ENCODE results near the gene SLC1A4. TPM values are rescaled to one million over a fixed set of nuclear protein-coding genes. Genes with fewer than 3 reads are reported as not detected.

SLC1A4 gene
- total and polyA plus RNA-seq, 2 experiments from 2014 or later = 27.4 to 51.9 TPM

DNA sequence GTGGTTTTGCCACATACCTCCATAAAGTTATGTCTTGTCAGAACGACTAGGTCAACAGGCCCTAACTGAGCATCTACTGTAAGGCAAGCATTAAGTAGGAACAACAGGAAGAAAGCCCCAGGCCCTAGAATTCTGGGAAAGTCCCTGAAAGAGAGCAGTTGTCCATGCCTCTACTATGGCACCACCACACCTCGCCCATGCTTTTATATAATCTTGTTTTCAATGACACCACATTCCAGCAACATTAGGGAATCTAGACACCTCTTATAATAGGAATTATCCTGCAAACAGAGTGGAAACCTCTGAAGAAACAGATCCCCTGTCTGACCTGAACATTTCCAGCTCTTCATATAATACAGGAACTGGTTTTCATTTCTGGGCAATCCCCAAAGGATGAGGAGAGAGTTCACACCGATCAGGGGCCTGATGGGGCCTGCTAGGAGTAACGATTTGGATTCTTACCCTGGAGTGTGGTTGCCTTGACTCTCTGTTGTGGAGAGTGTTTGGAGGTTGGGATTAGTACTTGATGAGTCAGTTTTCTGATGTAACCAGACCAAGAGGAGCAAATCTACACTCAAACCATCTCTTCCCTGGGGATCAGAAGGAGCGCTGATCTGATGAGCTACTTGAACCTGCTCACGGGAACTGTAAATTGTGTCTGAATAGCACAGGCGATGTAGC is 35.1 kb downstream of the SLC1A4 start:
- 28 to 41% methylated on average over 7 of the region's 7 CpGs for WGBS, 2 experiments (ENCODE audit: low coverage in 1 of 2, low lambda C conversion rate in 2 of 2, missing lambda C conversion rate in 2 of 2)
- H3K79me2 ChIP-seq (ENCODE audit: insufficient read depth) = no peaks in the 10 kb centered on the region
- no peak overlapping the region for H3K4me3 ChIP-seq
- TF ChIP-seq EZH2 (IDR thresholded peaks at IDR 0.05; ENCODE audit: insufficient read depth, poor library complexity, severe bottlenecking) (no peak), EZH2phosphoT487 (IDR thresholded peaks at IDR 0.05; ENCODE audit: insufficient read depth, low read depth) (no peak)
- no peaks in the 10 kb centered on the region for H3K27me3 ChIP-seq (replicated peaks; ENCODE audit: insufficient read depth)
- H2AFZ ChIP-seq = peak overlapping the region; percentile 72
- in situ Hi-C loops (cut with MboI) = no loop called here
- H3K4me1 ChIP-seq (ENCODE audit: insufficient read depth) = peaks cover 14% of the 10 kb centered on the region
- H3K9me2 ChIP-seq (ENCODE audit: insufficient read depth) = no peaks in the 10 kb centered on the region
- peak overlapping the region; percentile 90 for H3K27ac ChIP-seq
- peaks cover 22% of the 10 kb centered on the region for H3F3A ChIP-seq (ENCODE audit: insufficient read depth)
- DNase-seq = peak; percentile 94
- no peaks in the 10 kb centered on the region for H3K9me3 ChIP-seq (ENCODE audit: low read depth)
- H3K9ac ChIP-seq = peak overlapping the region; percentile 53
- peak overlapping the region; percentile 29 for H3K4me2 ChIP-seq (ENCODE audit: unreplicated experiment)
- H4K20me1 ChIP-seq (ENCODE audit: insufficient read depth) = no peaks in the 10 kb centered on the region
- H3K36me3 ChIP-seq (ENCODE audit: low read depth) = peaks cover 12% of the 10 kb centered on the region; the same call in 1 of the 2 replicates

DNA sequence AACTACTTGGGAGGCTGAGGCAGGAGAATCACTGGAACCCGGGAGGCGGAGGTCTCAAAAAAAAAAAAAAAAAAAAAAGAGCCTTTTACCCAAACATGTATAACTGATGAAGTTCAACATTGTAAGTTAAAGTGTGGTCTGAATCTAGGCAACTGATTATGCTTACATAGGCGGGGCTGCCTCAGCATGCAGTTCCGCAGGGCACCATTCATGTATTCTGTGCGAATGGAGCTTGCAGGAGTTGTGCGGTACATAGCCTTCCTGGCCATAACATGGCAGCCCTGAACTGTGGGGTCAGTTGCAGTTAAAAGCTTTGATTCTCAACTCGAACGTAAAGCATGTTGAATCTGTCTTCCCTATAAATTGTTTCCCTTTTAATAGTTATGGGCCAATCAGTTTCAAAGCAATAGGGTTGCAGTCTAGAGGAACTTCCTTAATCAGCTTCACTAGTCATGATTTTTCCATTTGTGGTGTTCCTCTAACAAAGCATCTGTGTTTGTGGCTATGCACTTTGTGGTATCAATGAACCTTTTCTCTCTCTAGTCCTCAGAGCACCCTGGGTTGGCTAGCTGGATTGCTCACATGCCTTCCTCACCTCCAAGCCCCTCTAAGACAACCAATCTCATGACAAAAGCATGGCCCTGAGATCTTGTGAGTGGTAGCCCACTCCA is 36.4 kb downstream of the SLC1A4 start:
- peaks cover 22% of the 10 kb centered on the region for H3F3A ChIP-seq (ENCODE audit: insufficient read depth)
- H3K9ac ChIP-seq = no peak overlapping the region
- peaks cover 12% of the 10 kb centered on the region; the same call in 1 of the 2 replicates for H3K36me3 ChIP-seq (ENCODE audit: low read depth)
- H3K9me2 ChIP-seq (ENCODE audit: insufficient read depth) = no peaks in the 10 kb centered on the region
- no peak overlapping the region for H3K27ac ChIP-seq
- no peaks in the 10 kb centered on the region for H4K20me1 ChIP-seq (ENCODE audit: insufficient read depth)
- in situ Hi-C loops (cut with MboI) = loop anchor here (25.0 kb wide), 2 partner anchors 438 to 688 kb away; no protein-coding TSS in a partner anchor
- no peak for DNase-seq
- H2AFZ ChIP-seq = no peak overlapping the region
- no peaks in the 10 kb centered on the region for H3K27me3 ChIP-seq (replicated peaks; ENCODE audit: insufficient read depth)
- TF ChIP-seq EZH2 (IDR thresholded peaks at IDR 0.05; ENCODE audit: insufficient read depth, poor library complexity, severe bottlenecking) (no peak), EZH2phosphoT487 (IDR thresholded peaks at IDR 0.05; ENCODE audit: insufficient read depth, low read depth) (no peak)
- H3K9me3 ChIP-seq (ENCODE audit: low read depth) = no peaks in the 10 kb centered on the region
- no peak overlapping the region for H3K4me2 ChIP-seq (ENCODE audit: unreplicated experiment)
- no peaks in the 10 kb centered on the region for H3K79me2 ChIP-seq (ENCODE audit: insufficient read depth)
- H3K4me1 ChIP-seq (ENCODE audit: insufficient read depth) = peaks cover 14% of the 10 kb centered on the region
- H3K4me3 ChIP-seq = no peak overlapping the region
- 95% methylated on average over 8 of the region's 8 CpGs for WGBS, 2 experiments (ENCODE audit: low coverage in 1 of 2, low lambda C conversion rate in 2 of 2, missing lambda C conversion rate in 2 of 2)

DNA sequence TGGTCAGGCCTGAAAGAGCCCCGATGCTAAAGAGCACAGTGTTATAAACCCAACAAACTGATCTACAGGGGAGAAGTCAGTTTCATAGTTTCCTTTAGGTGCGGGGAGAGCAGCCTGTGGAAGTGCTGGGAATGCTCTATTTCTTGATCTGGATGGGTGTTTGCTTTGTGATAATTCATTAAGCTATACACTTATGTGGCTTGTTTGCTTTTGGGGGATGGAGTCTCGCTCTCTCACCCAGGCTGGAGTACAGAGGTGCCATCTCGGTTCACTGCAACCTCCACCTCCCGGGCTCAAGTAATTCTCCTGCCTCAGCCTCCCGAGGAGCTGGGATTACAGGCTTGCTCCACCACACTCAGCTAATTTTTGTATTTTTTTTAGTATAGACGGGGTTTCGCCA is 37.0 kb downstream of the SLC1A4 start:
- in situ Hi-C loops (cut with MboI) = loop anchor here (25.0 kb wide), 2 partner anchors 439 to 689 kb away; no protein-coding TSS in a partner anchor
- no peaks in the 10 kb centered on the region for H3K27me3 ChIP-seq (replicated peaks; ENCODE audit: insufficient read depth)
- H3K9me2 ChIP-seq (ENCODE audit: insufficient read depth) = no peaks in the 10 kb centered on the region
- no peak overlapping the region for H3K9ac ChIP-seq
- no peaks in the 10 kb centered on the region for H3K9me3 ChIP-seq (ENCODE audit: low read depth)
- no peak overlapping the region for H3K4me2 ChIP-seq (ENCODE audit: unreplicated experiment)
- peaks cover 14% of the 10 kb centered on the region for H3K4me1 ChIP-seq (ENCODE audit: insufficient read depth)
- H4K20me1 ChIP-seq (ENCODE audit: insufficient read depth) = no peaks in the 10 kb centered on the region
- H3K36me3 ChIP-seq (ENCODE audit: low read depth) = peaks cover 12% of the 10 kb centered on the region; the same call in 1 of the 2 replicates
- TF ChIP-seq EZH2 (IDR thresholded peaks at IDR 0.05; ENCODE audit: insufficient read depth, poor library complexity, severe bottlenecking) (no peak), EZH2phosphoT487 (IDR thresholded peaks at IDR 0.05; ENCODE audit: insufficient read depth, low read depth) (no peak)
- no peak overlapping the region for H3K27ac ChIP-seq
- no peak overlapping the region for H3K4me3 ChIP-seq
- DNase-seq = no peak
- peaks cover 22% of the 10 kb centered on the region for H3F3A ChIP-seq (ENCODE audit: insufficient read depth)
- no peak overlapping the region for H2AFZ ChIP-seq
- no peaks in the 10 kb centered on the region for H3K79me2 ChIP-seq (ENCODE audit: insufficient read depth)
- WGBS, 2 experiments (ENCODE audit: low coverage in 1 of 2, low lambda C conversion rate in 2 of 2, missing lambda C conversion rate in 2 of 2) = 89 to 97% methylated on average over 8 of the region's 8 CpGs

GRCh38 chr2:65026704-65027464 is 37.7 kb downstream of the SLC1A4 start:
- 89 to 90% methylated on average over 13 of the region's 13 CpGs for WGBS, 2 experiments (ENCODE audit: low coverage in 1 of 2, low lambda C conversion rate in 2 of 2, missing lambda C conversion rate in 2 of 2)
- Histone ChIP-seq H3K9me2 (ENCODE audit: insufficient read depth) (no peaks in the 10 kb centered on the region), H3K27me3 (replicated peaks; ENCODE audit: insufficient read depth) (no peaks in the 10 kb centered on the region), H3K4me2 (ENCODE audit: unreplicated experiment) (no peak overlapping the region), H3K36me3 (ENCODE audit: low read depth) (peaks cover 5% of the 10 kb centered on the region; the same call in 1 of the 2 replicates), H3K27ac (no peak overlapping the region), H3K4me1 (ENCODE audit: insufficient read depth) (peaks cover 14% of the 10 kb centered on the region), H3F3A (ENCODE audit: insufficient read depth) (peaks cover 22% of the 10 kb centered on the region), H2AFZ (no peak overlapping the region), H3K9me3 (ENCODE audit: low read depth) (no peaks in the 10 kb centered on the region), H3K9ac (no peak overlapping the region), H4K20me1 (ENCODE audit: insufficient read depth) (no peaks in the 10 kb centered on the region), H3K79me2 (ENCODE audit: insufficient read depth) (no peaks in the 10 kb centered on the region), H3K4me3 (no peak overlapping the region)
- in situ Hi-C loops (cut with MboI) = loop anchor here (25.0 kb wide), 2 partner anchors 440 to 690 kb away; no protein-coding TSS in a partner anchor
- no peak for TF ChIP-seq EZH2 (IDR thresholded peaks at IDR 0.05; ENCODE audit: insufficient read depth, poor library complexity, severe bottlenecking)
- TF ChIP-seq EZH2phosphoT487 (IDR thresholded peaks at IDR 0.05; ENCODE audit: insufficient read depth, low read depth) = no peak
- no peak for DNase-seq
